ENCODE results near the gene AGK. TPM values are rescaled to one million over a fixed set of nuclear protein-coding genes. Genes with fewer than 3 reads are reported as not detected.

AGK gene
- total RNA-seq, 1 donor from 2014 or later, result 27.8 TPM

DNA sequence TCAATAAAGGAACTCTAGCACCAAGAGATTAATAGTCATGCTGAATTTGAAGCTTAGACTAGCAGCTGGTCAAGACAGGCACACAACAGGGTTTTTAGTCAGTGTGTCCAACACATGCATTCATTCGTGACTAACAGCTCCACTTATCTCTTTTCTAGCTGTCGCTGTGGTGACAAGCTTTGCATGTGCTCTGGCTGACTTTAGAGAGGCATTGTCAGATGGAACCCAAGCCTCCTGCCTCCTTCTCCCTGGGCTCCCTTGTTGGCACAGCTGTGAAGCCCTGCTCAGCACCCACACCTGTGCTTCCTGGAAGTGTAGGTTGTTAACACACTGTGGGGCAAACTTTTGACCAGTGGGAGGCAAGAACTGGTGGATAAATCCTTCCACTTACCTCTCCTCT is 9.8 kb upstream of the AGK start:
- no peak for TF ChIP-seq CTCF (IDR thresholded peaks at IDR 0.05)
- H3K27ac Mint-ChIP-seq (ENCODE audit: unreplicated experiment), result no peak overlapping the region
- peaks cover 23% of the 10 kb centered on the region for H3K27me3 Mint-ChIP-seq (ENCODE audit: unreplicated experiment)
- no peaks in the 10 kb centered on the region for H3K36me3 Mint-ChIP-seq (ENCODE audit: unreplicated experiment)
- no peaks in the 10 kb centered on the region for H3K9me3 Mint-ChIP-seq (ENCODE audit: unreplicated experiment)
- H3K4me1 Mint-ChIP-seq (ENCODE audit: unreplicated experiment), result no peaks in the 10 kb centered on the region
- H3K4me3 Mint-ChIP-seq (ENCODE audit: unreplicated experiment), result no peak overlapping the region
- DNase-seq (ENCODE audit: extremely low spot score, unreplicated experiment), result no peak

DNA sequence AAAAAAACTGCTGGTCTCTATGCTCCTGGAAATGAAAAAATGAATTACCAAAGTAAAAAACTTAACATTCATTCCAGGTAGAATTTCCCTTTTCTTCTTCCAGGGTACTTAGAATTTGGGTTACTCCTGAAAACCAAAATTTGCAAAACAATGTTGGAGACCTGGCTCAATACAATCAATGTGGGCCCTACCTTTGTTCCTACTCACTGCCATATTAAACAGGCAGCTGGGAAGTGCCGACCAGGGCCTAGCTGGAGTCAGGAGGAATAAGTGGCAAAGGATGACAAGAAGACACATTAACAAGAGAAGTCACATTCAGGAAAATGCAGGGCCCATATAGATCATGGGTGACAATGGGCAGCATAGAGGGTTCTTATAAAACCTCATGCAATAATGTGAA is 6.4 kb upstream of the AGK start:
- H3K9me3 Mint-ChIP-seq (ENCODE audit: unreplicated experiment), result no peaks in the 10 kb centered on the region
- no peak for DNase-seq (ENCODE audit: extremely low spot score, unreplicated experiment)
- no peaks in the 10 kb centered on the region for H3K36me3 Mint-ChIP-seq (ENCODE audit: unreplicated experiment)
- peaks cover 11% of the 10 kb centered on the region for H3K27me3 Mint-ChIP-seq (ENCODE audit: unreplicated experiment)
- H3K27ac Mint-ChIP-seq (ENCODE audit: unreplicated experiment), result no peak overlapping the region
- H3K4me1 Mint-ChIP-seq (ENCODE audit: unreplicated experiment), result no peaks in the 10 kb centered on the region
- H3K4me3 Mint-ChIP-seq (ENCODE audit: unreplicated experiment), result no peak overlapping the region
- TF ChIP-seq CTCF (IDR thresholded peaks at IDR 0.05), result no peak

DNA sequence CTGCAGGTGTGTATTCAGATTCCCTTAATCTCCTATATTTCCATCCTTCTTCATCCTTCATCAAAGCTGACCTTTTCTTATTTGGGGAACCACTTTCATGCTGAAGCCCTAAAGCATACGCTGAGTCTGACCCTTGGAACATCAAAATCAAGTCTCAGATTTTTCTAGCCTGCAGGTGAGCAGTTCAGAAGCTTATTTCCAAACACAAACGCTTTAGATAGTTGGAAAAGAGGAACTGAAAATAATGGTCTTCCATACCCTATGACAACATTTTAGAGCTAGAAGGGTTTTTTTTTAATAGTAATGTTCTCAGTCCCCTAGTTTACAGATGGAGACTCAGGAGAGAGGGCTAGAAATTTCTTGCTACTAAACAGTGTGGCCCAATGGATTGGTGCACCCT is 1.6 kb upstream of the AGK start:
- H3K27me3 Mint-ChIP-seq (ENCODE audit: unreplicated experiment), result no peaks in the 10 kb centered on the region

GRCh38 chr7:141550386-141551093 is 670 bp upstream of the AGK start:
- peak overlapping the region; percentile 89 for H3K27ac Mint-ChIP-seq (ENCODE audit: unreplicated experiment)
- no peaks in the 10 kb centered on the region for H3K27me3 Mint-ChIP-seq (ENCODE audit: unreplicated experiment)
- no peaks in the 10 kb centered on the region for H3K9me3 Mint-ChIP-seq (ENCODE audit: unreplicated experiment)
- H3K4me1 Mint-ChIP-seq (ENCODE audit: unreplicated experiment), result peaks cover 17% of the 10 kb centered on the region
- H3K4me3 Mint-ChIP-seq (ENCODE audit: unreplicated experiment), result peak overlapping the region; percentile 87
- no peak for DNase-seq (ENCODE audit: extremely low spot score, unreplicated experiment)
- TF ChIP-seq CTCF (IDR thresholded peaks at IDR 0.05), result no peak
- H3K36me3 Mint-ChIP-seq (ENCODE audit: unreplicated experiment), result peaks cover 1% of the 10 kb centered on the region

More for the DNA sequence above, 1.6 kb upstream of the AGK start:
- no peak overlapping the region for H3K4me3 Mint-ChIP-seq (ENCODE audit: unreplicated experiment)
- TF ChIP-seq CTCF (IDR thresholded peaks at IDR 0.05), result no peak
- DNase-seq (ENCODE audit: extremely low spot score, unreplicated experiment), result no peak
- no peaks in the 10 kb centered on the region for H3K9me3 Mint-ChIP-seq (ENCODE audit: unreplicated experiment)
- H3K36me3 Mint-ChIP-seq (ENCODE audit: unreplicated experiment), result no peaks in the 10 kb centered on the region
- H3K4me1 Mint-ChIP-seq (ENCODE audit: unreplicated experiment), result peaks cover 17% of the 10 kb centered on the region
- no peak overlapping the region for H3K27ac Mint-ChIP-seq (ENCODE audit: unreplicated experiment)

DNA sequence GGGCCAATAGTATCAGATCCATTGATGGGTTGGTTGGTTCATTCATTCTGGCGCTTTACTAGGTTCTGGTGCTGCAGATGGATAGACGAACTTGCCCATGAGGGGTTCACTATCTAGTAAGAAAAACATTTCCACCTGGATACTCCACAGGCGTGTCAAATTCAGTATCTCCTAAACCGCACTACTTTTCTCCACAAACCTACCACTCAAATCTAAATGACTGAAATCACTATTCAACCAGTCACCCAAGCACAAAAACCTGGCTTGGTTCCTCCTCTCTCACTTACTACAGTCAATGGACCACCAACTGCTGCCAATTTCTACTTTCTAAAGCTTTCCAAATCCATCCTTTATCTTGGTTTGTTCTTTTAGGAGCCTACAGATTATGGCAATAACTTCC is 572 bp downstream of the AGK start:
- Mint-ChIP-seq H3K27me3 (ENCODE audit: unreplicated experiment) (no peaks in the 10 kb centered on the region), H3K36me3 (ENCODE audit: unreplicated experiment) (peaks cover 8% of the 10 kb centered on the region), H3K4me1 (ENCODE audit: unreplicated experiment) (peaks cover 17% of the 10 kb centered on the region), H3K9me3 (ENCODE audit: unreplicated experiment) (no peaks in the 10 kb centered on the region), H3K27ac (ENCODE audit: unreplicated experiment) (peak overlapping the region; percentile 21), H3K4me3 (ENCODE audit: unreplicated experiment) (peak overlapping the region; percentile 87)
- DNase-seq (ENCODE audit: extremely low spot score, unreplicated experiment), result no peak
- TF ChIP-seq CTCF (IDR thresholded peaks at IDR 0.05), result no peak

Measured in osteocyte (in vitro differentiated cells).